GM19395 (cell line): ENCODE results near the gene CFL2.
A peak's percentile ranks its signal among the peaks of the same experiment; 100 is the strongest.
"Not testable (repeated sequence)": the region's sequence is repeated elsewhere in the genome, so short reads cannot be mapped to it uniquely, and the experiment has no call there.

ENCODE experiments used
- ATAC-seq: cut with Tn5 transposase; IDR thresholded peaks from one replicate; pipeline ENCODE4 v1.9.1; 2021; ENCODE audit warnings: mild to moderate bottlenecking, moderate library complexity; ENCODE audit not compliant: unreplicated experiment

The CFL2 gene

GRCh38 chr14:34714320-34715126 lies at the start of gene CFL2:
Gene CFL2 (minus strand): TSS chr14:34714593. CDS start chr14:34714540, 53 bp downstream.
- peak; percentile 74 for ATAC-seq

GRCh38 chr14:34755215-34755614 lies 40.8 kb upstream of the CFL2 start:
- ATAC-seq = no peak

DNA sequence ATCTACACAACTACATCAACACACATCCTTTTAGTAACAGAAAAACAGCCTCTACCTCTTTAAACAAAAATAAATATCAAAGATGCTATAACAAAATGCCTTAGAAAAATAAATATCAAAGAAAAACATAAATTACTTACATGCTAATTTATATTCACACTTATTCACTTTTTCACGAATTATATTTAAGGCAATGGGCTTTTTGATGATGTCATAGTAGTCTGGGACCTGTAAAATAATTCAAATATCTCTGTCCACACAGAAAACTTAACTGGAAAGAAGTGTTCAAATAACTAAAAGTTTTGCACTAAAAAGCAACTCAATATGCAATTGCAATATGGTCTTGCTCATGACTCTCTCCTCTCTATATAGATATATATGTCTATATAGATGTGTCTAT lies 40.3 kb upstream of the CFL2 start:
- ATAC-seq = no peak

GRCh38 chr14:34750670-34751069 lies 36.3 kb upstream of the CFL2 start:
- ATAC-seq = no peak

DNA sequence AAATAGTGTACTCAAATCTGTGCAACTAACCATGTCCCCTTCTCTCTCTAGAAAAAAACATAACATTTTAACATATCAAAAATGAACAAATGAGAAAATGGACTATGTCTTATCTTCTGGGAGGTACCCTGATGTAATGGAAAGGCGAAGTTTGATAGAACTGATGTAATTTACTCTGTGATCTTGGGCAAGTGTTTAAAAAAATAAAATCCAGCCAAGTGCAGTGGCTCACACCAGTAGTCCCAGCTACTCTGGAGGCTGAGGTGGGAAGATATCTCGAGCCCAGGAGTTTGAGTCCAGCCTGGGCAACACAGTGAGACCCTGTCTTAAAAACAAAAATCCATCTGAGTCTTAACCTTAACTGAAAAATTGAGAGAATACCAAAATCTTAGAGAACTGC lies 35.8 kb upstream of the CFL2 start:
- no peak for ATAC-seq

DNA sequence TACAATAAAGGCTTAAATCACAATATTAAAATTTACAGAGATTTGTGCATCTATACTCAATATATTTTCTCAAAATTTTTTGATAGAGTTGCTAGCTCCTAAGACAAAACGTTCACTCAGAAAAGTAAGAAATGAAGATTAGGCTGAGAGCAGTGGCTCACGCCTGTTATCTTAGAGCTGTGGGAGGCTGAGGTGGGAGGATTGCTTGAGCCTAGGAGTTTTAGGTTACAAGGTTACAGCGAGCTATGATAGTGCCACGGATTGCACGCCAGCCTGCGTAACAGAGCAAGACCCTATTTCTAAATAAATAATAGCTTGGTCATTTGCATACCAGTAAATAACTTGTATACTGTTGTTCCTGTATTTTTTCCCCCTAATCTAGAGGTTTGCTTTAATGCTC lies 35.0 kb upstream of the CFL2 start:
- ATAC-seq = no peak

- ATAC-seq = no peak
Observed at GRCh38 chr14:34742270-34743115, 28.1 kb upstream of the CFL2 start.

- no peak for ATAC-seq
Observed at GRCh38 chr14:34741840-34742239, 27.4 kb upstream of the CFL2 start.

- not testable (repeated sequence) for ATAC-seq
Observed at GRCh38 chr14:34740139-34740538, 25.7 kb upstream of the CFL2 start.

DNA sequence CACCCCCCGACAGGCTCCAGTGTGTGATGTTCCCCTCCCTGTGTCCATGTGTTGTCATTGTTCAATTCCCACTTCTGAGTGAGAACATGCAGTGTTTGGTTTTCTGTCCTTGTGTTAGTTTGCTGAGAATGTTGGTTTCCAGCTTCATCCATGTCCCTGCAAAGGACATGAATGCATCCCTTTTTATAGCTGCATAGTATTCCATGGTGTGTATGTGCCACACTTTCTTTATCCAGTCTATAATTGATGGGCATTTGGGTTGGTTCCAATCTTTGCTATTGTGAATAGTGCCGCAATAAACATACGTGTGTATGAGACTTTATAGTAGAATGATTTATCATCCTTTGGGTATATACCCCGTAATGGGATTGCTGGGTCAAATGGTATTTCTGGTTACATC lies 22.7 kb upstream of the CFL2 start:
- not testable (repeated sequence) for ATAC-seq

GRCh38 chr14:34733245-34733644 lies 18.9 kb upstream of the CFL2 start:
- no peak for ATAC-seq

DNA sequence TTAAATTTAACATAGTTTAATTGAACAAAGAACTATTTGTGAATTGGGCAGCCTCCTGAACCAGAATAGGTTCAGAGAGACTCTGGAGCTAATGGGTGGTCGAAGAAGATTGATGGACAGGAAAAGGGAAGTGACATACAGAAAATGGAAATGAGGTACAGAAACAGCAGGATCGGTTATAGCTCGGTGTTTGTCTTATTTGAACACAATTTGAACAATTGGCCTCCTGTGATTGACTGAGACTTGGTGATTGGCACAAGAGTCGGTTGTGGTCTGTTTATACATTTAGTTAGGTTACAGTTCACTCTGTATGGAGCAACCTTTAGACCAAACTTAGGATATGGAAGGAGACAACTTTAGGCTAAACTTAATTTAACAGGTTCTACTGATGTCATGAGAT lies 18.4 kb upstream of the CFL2 start:
- ATAC-seq = no peak

DNA sequence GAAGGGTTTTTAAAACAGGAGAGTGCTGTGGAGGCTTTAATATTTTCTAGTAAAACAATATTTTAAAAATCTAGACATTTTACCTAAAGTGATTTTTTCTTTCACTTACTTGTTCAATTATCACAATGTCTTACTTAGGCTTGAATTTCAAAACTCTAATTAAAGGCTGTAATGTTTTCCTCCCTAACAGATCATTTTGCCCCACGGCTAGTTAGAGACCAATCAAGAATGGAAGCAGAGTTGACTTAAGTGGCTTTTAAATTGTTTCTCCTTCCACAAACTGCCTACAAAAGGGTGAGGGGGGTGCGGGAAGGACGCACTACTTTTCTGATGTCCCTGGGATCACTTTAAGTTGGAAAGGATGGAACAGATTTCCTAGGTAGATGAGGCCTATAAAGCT lies 9.5 kb upstream of the CFL2 start:
- ATAC-seq = no peak

DNA sequence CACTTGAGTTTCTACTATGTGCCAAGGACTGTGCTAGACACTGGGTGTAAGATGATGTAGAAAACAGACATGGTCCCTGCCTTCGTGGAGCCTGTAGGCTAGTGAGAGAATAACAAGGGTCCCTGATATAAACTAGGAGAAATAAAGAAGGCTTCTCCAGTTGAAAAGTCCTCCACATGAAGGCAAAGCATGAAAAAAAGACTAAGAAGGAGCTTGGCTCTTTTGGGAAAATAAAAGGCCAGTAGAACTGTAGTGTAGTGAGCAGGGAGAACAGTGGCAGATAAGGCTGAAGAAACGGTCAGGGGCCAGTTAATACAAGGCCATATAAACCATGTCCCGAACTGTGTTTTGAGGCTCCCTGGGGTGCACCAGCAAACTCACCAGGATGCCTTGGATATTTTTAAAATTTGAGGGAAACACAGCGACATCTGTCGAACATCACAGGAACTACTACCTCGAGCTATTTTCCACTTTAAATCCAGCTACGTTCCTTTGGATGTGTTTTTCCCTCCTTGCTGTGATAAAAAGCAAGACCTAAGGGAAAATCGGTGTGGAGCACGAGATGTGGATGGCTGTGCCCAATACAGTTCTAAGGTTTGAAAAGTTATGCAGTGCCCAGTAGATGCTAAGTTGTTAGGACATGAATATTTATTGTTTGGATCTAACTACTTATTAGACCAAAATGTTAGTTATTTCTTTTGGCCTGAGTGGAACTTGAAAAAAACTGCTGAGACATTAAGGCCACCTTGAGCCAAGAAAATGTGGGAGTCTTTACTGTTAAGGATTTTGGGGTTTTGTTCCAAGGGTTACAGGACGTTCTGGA lies 8.5 kb upstream of the CFL2 start:
- no peak for ATAC-seq

DNA sequence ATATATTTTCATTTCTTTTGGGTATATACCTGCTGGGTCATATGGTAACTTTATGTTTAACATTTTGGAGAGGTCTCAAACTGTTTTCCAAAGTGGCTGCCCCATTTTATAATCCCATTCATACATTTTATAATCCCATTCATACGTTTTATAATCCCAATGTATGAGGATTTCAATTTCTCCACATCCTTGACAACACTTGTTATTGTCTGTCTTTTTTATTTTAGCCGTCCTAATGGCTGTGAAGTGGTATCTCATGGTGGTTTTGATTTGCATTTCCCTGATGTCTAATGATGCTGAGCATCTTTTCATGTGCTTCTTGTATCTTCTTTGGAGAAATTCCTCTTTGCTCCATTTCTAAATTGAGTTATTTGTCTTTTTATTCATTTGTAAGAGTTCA lies 6.7 kb upstream of the CFL2 start:
- ATAC-seq = no peak

DNA sequence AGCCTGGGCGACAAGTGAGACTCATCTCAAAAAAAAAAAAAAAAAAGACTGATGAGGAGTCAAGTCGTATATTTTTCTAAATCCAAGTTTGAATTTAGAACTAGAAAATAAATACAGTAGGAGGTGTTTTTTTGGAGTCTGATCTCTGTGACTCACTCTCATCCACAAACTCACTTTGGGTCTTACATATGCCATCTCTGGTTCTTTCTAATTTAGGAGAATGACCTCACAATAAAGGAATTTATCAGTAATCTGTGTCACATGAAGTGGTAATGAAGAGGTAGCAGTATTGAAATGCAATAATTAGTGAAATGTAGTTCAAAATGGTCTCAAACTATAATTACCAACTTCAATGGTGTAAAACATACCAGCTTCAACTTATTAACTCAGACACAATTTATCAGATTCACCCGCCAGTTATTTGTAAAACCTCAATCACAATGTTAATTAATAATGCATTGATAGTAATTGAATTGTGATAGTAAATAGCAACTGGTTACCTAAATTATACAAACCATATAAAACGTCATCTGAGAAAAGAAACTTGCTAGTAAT lies 4.4 kb upstream of the CFL2 start:
- ATAC-seq = no peak

- no peak for ATAC-seq
Observed at GRCh38 chr14:34715127-34715863, 902 bp upstream of the CFL2 start.

DNA sequence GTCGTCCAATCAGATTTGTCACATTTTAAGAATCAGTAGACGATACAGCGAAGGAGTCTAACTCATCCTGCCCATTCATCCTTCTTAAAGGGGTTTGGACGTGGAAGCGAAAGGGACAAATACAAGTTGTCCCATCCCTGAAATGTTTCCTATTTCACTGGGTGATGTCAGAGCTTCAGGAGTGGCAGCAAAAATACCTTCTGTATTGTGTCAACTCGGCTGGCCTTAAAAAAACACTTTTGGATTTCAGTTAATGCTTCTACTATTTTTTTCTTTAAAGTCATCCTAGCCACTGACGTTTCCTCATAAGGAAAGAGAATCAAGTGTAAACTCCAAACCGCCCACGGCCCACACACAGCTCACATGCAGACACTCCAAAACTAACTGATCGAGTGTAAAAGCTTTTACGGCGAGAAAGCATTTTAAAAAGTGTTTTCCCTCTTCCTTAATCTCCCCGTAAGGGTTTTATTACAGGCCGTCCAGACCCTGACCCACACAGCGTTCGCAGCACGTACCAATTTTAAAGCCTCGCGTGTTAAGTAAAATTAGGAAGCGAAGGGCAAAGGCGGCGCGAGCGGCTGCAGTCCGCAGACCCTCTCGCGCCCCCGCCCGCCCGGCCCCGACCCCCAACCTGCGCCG lies 593 bp downstream of the CFL2 start:
- peak; percentile 26 for ATAC-seq

DNA sequence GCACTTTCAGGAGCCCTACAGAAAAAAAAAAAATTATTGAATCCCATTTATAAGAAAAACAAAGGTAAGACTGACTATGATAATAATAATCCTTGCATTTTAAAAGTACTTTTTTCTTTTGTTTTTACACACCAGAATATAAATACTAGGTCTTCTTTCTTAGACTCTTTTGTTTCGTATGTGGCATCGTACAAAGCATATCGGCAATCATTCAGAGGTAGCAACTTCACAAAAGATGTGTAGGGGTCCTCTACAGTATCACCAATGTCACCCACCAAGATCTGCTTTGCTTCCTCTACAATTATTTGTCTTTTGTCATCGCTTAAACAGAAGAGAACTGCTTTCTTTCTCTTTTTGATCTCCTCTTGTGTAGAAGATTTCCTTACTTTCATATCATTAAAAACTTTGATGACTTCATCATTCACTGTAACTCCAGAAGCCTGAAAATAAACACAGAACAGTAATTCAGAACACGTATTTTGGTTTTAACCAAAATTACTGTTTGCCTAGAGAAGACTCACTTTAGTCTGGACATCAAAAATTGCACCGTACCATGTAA lies 1.2 kb downstream of the CFL2 start:
- no peak for ATAC-seq
